Chondrocyte (in vitro differentiated cells): ENCODE results near the gene TCF19. TPM values are rescaled to one million over a fixed set of nuclear protein-coding genes. Genes with fewer than 3 reads are reported as not detected.
"Not testable (repeated sequence)": the region's sequence is repeated elsewhere in the genome, so short reads cannot be mapped to it uniquely, and the experiment has no call there.

Source experiments
- DNase-seq: peaks from one replicate; pipeline ENCODE4 v3.0.0; 2021; ENCODE audit warnings: mixed read lengths, low spot score
- H3K27ac Mint-ChIP-seq: one replicate; pipeline ENCODE4 v1.8.0; 2021; ENCODE audit warnings: mild to moderate bottlenecking, moderate library complexity, mixed read lengths; ENCODE audit not compliant: unreplicated experiment
- H3K27me3 Mint-ChIP-seq: 2 replicates; pipeline ENCODE4 v1.8.0; 2021; ENCODE audit warnings: low read depth, mixed read lengths
- H3K36me3 Mint-ChIP-seq: 2 replicates; pipeline ENCODE4 v1.8.0; 2021; ENCODE audit warnings: low read depth, mixed read lengths
- H3K4me1 Mint-ChIP-seq: 2 replicates; pipeline ENCODE4 v1.8.0; 2021; ENCODE audit warnings: low read depth, mild to moderate bottlenecking, mixed read lengths
- H3K4me3 Mint-ChIP-seq: one replicate; pipeline ENCODE4 v1.8.0; 2021; ENCODE audit warnings: mild to moderate bottlenecking, moderate library complexity, mixed read lengths; ENCODE audit not compliant: unreplicated experiment
- H3K9me3 Mint-ChIP-seq: 2 replicates; pipeline ENCODE4 v1.8.0; 2021; ENCODE audit warnings: low read depth, mixed read lengths
- total RNA-seq: library from RNA; stranded (reverse); gene quantifications from 3 replicates; pipeline ENCODE4 v1.2.1, GENCODE V29; 2021
- TF ChIP-seq, protein P1 (sequence below): fragments of 200-600 bp; sonication (generic); IDR thresholded peaks from 2 replicates; pipeline ENCODE4 v1.5.0; 2021; ENCODE audit warnings: antibody characterized with exemption, mild to moderate bottlenecking, moderate library complexity

The TCF19 gene
- total RNA-seq, 1 donor from 2014 or later = 7.4 TPM

DNA sequence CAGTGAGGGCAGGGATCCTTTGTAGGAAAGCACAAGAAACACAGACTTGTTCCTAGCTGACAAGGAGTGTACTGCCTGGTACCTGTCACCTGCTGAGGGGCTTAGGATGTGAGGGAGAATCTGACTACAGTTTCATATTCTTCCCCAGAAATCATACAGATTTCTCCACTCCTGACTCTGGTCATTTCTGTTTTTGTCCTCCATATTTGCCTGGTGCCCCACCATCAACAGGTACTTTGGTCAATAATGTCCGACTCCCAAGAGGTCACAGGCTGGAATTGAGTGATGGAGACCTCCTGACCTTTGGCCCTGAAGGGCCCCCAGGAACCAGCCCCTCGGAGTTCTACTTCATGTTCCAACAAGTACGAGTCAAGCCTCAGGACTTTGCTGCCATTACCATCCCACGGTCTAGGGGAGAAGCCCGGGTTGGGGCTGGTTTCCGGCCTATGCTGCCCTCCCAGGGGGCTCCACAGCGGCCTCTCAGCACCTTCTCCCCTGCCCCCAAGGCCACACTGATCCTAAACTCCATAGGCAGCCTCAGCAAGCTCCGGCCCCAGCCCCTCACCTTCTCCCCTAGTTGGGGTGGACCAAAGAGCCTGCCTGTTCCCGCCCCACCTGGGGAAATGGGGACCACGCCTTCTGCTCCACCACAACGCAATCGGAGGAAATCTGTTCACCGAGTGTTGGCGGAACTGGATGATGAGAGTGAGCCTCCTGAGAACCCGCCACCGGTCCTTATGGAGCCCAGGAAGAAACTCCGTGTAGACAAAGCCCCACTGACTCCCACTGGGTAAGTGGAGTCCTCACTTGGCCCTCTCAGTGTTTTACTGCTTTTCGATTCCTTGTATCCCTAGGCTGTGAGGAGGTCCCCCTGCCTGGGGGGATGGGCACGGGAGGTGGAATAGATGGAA is 3.1 kb downstream of the TCF19 start:
- H3K4me3 Mint-ChIP-seq = no peak overlapping the region
- no peaks in the 10 kb centered on the region for H3K27me3 Mint-ChIP-seq
- H3K9me3 Mint-ChIP-seq = no peaks in the 10 kb centered on the region
- H3K4me1 Mint-ChIP-seq = peaks cover 26% of the 10 kb centered on the region
- no peak overlapping the region for H3K27ac Mint-ChIP-seq
- TF ChIP-seq, protein P1, sequence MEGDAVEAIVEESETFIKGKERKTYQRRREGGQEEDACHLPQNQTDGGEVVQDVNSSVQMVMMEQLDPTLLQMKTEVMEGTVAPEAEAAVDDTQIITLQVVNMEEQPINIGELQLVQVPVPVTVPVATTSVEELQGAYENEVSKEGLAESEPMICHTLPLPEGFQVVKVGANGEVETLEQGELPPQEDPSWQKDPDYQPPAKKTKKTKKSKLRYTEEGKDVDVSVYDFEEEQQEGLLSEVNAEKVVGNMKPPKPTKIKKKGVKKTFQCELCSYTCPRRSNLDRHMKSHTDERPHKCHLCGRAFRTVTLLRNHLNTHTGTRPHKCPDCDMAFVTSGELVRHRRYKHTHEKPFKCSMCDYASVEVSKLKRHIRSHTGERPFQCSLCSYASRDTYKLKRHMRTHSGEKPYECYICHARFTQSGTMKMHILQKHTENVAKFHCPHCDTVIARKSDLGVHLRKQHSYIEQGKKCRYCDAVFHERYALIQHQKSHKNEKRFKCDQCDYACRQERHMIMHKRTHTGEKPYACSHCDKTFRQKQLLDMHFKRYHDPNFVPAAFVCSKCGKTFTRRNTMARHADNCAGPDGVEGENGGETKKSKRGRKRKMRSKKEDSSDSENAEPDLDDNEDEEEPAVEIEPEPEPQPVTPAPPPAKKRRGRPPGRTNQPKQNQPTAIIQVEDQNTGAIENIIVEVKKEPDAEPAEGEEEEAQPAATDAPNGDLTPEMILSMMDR = no peak
- peak; percentile 84 for DNase-seq
- no peaks in the 10 kb centered on the region for H3K36me3 Mint-ChIP-seq

DNA sequence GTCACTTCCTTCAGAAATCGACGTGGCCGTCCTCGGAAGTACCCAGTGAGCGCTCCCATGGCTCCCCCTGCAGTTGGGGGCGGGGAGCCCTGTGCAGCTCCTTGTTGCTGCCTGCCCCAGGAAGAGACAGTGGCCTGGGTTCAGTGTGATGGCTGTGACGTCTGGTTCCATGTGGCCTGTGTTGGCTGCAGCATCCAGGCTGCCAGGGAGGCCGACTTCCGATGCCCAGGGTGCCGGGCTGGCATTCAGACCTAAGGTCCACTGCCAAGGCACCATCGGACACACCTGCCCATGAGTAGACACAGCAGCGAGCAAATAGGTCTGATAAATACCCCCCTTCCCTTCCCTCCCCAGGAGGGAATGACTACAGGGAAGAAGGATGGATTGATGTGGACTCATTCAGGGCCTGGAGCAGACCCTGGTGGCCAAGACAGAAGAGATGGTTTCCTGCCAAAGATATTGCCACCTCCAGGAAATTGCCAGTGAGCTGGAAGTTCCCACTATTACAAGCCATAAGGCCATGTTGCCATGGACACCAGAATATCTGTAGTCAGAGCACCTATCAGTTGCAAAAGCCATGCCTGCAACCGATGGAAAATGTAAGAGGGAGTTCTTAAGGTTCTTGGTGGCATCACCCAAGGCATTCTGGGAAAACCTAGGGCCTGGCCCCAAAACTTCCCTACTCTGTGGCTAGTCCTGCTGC is 4.2 kb downstream of the TCF19 start:
- Mint-ChIP-seq H3K27ac (no peak overlapping the region), H3K36me3 (no peaks in the 10 kb centered on the region), H3K27me3 (no peaks in the 10 kb centered on the region), H3K9me3 (no peaks in the 10 kb centered on the region), H3K4me3 (no peak overlapping the region), H3K4me1 (peaks cover 19% of the 10 kb centered on the region)
- TF ChIP-seq, protein P1 = no peak
- no peak for DNase-seq

DNA sequence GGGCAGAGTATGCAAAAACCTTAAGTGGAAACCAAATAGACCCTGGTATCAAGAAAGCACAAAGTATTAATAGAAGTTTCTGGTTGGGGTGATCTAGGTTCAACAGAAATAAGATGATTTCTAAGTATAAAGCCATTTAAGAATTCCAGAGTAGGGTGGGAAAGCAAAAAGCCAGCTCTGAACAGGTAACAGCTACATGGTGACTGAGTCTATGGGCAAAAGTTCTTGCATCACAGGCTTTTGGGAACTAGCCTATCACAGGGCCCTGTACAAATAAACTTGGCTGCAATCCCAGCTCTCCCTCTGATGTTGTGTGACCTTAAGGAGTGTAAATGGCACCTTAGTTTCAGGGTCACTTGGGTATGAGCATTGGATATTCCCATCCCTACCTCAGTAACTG is 5.5 kb downstream of the TCF19 start:
- no peaks in the 10 kb centered on the region for H3K36me3 Mint-ChIP-seq
- H3K4me3 Mint-ChIP-seq = no peak overlapping the region
- TF ChIP-seq, protein P1 = no peak
- H3K9me3 Mint-ChIP-seq = no peaks in the 10 kb centered on the region
- DNase-seq = no peak
- no peaks in the 10 kb centered on the region for H3K27me3 Mint-ChIP-seq
- H3K4me1 Mint-ChIP-seq = peaks cover 11% of the 10 kb centered on the region
- no peak overlapping the region for H3K27ac Mint-ChIP-seq

DNA sequence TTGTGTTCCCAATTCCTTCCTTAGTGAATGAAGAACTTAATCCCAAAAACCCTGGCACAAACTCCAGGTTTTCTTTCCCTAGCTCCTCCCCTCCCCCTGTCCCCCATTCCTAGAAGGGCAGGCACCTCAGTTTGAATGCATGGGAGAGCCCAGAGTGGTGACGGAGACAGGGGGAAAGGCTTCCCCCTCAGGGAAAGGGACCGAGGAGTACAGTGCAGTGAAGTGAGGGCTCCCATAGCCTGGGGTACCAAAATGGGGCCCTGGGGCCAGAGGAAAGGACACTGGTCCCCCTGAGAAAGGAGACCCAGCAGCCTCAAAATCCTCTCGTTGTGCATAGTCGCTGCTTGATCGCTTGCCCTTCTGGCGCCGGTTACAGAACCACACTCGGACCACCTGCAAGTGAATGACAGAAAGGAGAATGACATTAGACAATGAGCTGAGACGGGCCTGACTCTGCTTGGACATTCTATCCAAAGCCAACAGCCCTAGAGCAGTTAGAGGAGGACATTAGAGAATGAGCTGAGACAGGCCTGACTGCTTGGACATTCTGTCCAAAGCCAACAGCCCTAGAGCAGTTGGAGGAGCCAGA is 6.2 kb downstream of the TCF19 start:
- not testable (repeated sequence) for H3K9me3 Mint-ChIP-seq, DNase-seq, H3K4me1 Mint-ChIP-seq, H3K27ac Mint-ChIP-seq, H3K36me3 Mint-ChIP-seq, H3K4me3 Mint-ChIP-seq, H3K27me3 Mint-ChIP-seq

GRCh38 chr6:31165064-31165832 is 6.9 kb downstream of the TCF19 start:
- H3K4me1 Mint-ChIP-seq = not testable (repeated sequence)

More at GRCh38 chr6:31165064-31165832, 6.9 kb downstream of the TCF19 start:
- H3K9me3 Mint-ChIP-seq, H3K4me3 Mint-ChIP-seq, H3K36me3 Mint-ChIP-seq, H3K27ac Mint-ChIP-seq, H3K27me3 Mint-ChIP-seq, DNase-seq: not testable (repeated sequence)
